Activated CD8-positive, alpha-beta T cell treated with anti-CD3 and anti-CD28 coated beads for 36 hours (primary cell): ENCODE data around the gene CYBA. TPM values are rescaled to one million over a fixed set of nuclear protein-coding genes. Genes with fewer than 3 reads are reported as not detected.

ENCODE experiments used
- ATAC-seq: fragments of 200-7000 bp; cut with Tn5 transposase; one replicate; pipeline ENCODE4 v1.10.0; 2021; ENCODE audit warnings: mild to moderate bottlenecking, moderate library complexity
- CTCF ChIA-PET: fragments of 350-600 bp; sonication (Branson Sonifier 250); formaldehyde crosslinking; loops from one replicate; lab custom pipeline; 2021; ENCODE audit warnings: antibody characterized with exemption; lab: Charles Lee
- POLR2A ChIA-PET: fragments of 350-600 bp; sonication (Branson Sonifier 250); formaldehyde crosslinking; loops from one replicate; lab custom pipeline; 2021; ENCODE audit warnings: antibody characterized with exemption; lab: Charles Lee
- DNase-seq: peaks from one replicate; pipeline ENCODE4 v3.0.0-alpha.2; 2020
- H3K27ac Mint-ChIP-seq: one replicate; pipeline ENCODE4 v1.8.0; 2021; ENCODE audit warnings: mild to moderate bottlenecking, mixed read lengths
- H3K27me3 Mint-ChIP-seq: one replicate; pipeline ENCODE4 v1.8.0; 2021; ENCODE audit warnings: mixed read lengths
- H3K36me3 Mint-ChIP-seq: one replicate; pipeline ENCODE4 v1.8.0; 2021; ENCODE audit warnings: low read depth, mixed read lengths
- H3K4me1 Mint-ChIP-seq: one replicate; pipeline ENCODE4 v1.8.0; 2021; ENCODE audit warnings: low read depth, mixed read lengths
- H3K4me3 Mint-ChIP-seq: one replicate; pipeline ENCODE4 v1.8.0; 2021; ENCODE audit warnings: mild to moderate bottlenecking, moderate library complexity, mixed read lengths
- H3K9me3 Mint-ChIP-seq: one replicate; pipeline ENCODE4 v1.8.0; 2021; ENCODE audit warnings: mixed read lengths
- intact Hi-C: fragments of 100-400 bp; cut with micrococcal nuclease; formaldehyde crosslinking; loops from one replicate; pipeline ENCODE4 v1.10.0; 2022
- total RNA-seq, 2 experiments: library from RNA; stranded (reverse); gene quantifications; one replicate each; pipeline ENCODE4 v1.2.3, GENCODE V29; 2021
- TF ChIP-seq, protein P1 (sequence below): fragments of 200-600 bp; IDR thresholded peaks from one replicate; pipeline ENCODE4 v1.8.0; 2022; ENCODE audit warnings: antibody characterized with exemption, mild to moderate bottlenecking

CYBA gene
- total RNA-seq, 2 experiments from 2014 or later, result 230 to 236 TPM

DNA sequence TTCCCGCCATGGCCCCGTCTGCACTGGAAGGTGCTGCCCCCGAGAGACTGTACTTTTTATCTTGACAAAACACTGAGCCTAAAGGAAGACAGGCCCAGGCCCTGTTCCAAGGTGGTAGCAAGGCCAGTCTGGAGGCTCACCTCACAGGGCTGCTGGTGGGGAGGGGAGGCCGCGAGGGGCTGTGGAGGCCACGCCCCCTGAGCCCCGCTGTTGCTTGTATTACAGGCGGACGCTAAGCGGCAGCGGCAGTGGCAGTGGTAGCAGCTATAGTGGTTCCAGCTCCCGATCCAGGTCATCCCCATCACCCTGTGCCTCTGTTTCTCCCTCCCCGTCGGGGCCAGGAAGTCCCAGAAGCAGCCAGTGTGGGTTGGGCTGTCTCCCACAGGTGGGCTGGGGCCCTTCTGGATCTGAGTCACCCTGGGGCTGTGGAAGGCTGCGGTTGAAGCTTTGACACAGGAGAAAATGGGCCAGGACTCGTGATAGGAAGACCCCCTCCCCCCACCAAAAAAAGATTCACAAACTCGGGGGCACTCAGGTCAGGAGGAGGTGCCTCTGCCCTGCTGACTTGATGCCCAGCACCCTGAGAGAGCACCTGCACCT, 25.8 kb downstream of the CYBA start:
- intact Hi-C loops, result no loop called here
- POLR2A ChIA-PET, result interaction anchor here (1.0 kb wide), 1 partner anchor 12 kb away, joined by 3 read pairs; no protein-coding TSS in a partner anchor
- ATAC-seq, result no peak
- TF ChIP-seq, protein P1, sequence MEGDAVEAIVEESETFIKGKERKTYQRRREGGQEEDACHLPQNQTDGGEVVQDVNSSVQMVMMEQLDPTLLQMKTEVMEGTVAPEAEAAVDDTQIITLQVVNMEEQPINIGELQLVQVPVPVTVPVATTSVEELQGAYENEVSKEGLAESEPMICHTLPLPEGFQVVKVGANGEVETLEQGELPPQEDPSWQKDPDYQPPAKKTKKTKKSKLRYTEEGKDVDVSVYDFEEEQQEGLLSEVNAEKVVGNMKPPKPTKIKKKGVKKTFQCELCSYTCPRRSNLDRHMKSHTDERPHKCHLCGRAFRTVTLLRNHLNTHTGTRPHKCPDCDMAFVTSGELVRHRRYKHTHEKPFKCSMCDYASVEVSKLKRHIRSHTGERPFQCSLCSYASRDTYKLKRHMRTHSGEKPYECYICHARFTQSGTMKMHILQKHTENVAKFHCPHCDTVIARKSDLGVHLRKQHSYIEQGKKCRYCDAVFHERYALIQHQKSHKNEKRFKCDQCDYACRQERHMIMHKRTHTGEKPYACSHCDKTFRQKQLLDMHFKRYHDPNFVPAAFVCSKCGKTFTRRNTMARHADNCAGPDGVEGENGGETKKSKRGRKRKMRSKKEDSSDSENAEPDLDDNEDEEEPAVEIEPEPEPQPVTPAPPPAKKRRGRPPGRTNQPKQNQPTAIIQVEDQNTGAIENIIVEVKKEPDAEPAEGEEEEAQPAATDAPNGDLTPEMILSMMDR, result no peak
- H3K27me3 Mint-ChIP-seq, result no peaks in the 10 kb centered on the region
- H3K4me1 Mint-ChIP-seq, result peaks cover 12% of the 10 kb centered on the region
- no peak overlapping the region for H3K4me3 Mint-ChIP-seq
- DNase-seq, result no peak
- CTCF ChIA-PET, result interaction anchor here (1.3 kb wide), 1 partner anchor 60 kb away, joined by 3 read pairs; no protein-coding TSS in a partner anchor
- H3K36me3 Mint-ChIP-seq, result peaks cover 33% of the 10 kb centered on the region
- no peak overlapping the region for H3K27ac Mint-ChIP-seq
- no peaks in the 10 kb centered on the region for H3K9me3 Mint-ChIP-seq

DNA sequence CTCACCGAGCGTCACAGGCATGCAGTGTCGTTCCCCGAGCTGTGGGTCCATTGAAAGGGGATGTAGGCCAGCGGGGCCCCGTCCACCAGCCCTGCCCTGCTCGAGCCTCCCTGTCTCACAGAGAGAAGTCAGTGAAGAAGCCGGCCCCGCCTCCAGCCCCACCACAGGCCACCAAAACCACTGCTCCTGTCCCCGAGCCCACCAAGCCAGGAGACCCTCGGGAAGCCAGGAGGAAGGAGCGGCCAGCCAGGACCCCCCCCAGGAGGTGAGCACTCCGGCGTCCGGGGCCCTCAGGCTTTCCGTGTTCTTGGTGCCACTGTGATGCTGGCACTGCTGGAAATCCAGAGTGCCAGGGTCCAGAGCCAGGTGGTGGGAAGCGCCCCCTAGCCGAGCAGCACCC, 26.4 kb downstream of the CYBA start:
- Mint-ChIP-seq H3K4me3 (no peak overlapping the region), H3K9me3 (no peaks in the 10 kb centered on the region), H3K27ac (no peak overlapping the region), H3K4me1 (peaks cover 18% of the 10 kb centered on the region), H3K36me3 (peaks cover 39% of the 10 kb centered on the region), H3K27me3 (no peaks in the 10 kb centered on the region)
- intact Hi-C loops, result no loop called here
- DNase-seq (no peak), ATAC-seq (no peak)
- TF ChIP-seq, protein P1, result no peak
- POLR2A ChIA-PET, result interaction anchor here (1.0 kb wide), 1 partner anchor 12 kb away, joined by 3 read pairs; no protein-coding TSS in a partner anchor
- CTCF ChIA-PET, result interaction anchor here (1.3 kb wide), 1 partner anchor 61 kb away, joined by 3 read pairs; no protein-coding TSS in a partner anchor

DNA sequence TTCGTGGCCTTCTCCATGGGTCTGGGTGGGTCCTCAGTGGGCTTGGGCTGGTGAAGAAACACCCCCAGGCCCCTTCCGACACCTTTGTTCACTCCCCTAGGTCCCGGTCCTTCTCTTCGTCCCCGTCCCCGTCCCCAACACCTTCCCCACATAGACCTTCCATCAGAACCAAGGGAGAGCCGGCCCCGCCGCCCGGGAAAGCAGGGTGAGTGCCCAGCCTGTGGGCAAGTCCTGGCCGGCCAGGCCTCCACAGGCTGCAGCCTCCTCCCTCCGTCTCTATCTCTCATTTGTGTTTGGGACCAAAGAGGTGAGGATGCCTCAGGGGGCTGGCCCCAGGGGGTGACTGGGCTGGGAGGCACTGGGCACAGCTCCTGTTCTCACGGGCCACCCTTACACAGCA, 27.0 kb downstream of the CYBA start:
- Mint-ChIP-seq H3K4me1 (peaks cover 24% of the 10 kb centered on the region), H3K27me3 (no peaks in the 10 kb centered on the region), H3K4me3 (no peak overlapping the region), H3K36me3 (peaks cover 41% of the 10 kb centered on the region), H3K9me3 (no peaks in the 10 kb centered on the region), H3K27ac (no peak overlapping the region)
- DNase-seq (no peak), ATAC-seq (no peak)
- TF ChIP-seq, protein P1, result no peak
- CTCF ChIA-PET, result no interaction called here
- intact Hi-C loops, result no loop called here
- POLR2A ChIA-PET, result no interaction called here

DNA sequence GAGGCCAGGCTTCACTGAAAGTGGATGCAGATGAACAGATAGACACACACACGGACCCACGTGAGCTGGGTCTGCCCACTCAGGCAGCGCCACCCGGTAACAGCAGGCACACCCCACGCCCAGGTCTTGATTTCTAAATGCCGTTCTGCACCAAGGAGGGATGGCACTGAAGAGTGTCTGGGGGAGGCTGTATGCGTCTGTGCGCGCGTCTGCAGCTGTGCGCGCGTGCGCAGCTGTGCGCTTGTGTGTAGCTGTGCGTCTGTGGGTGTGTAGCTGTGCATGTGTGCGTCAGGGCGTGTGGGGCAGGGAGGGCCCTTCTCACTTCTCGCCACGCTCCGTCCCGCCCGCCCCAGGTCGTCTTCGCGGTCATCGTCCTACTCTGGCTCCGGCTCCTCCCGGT, 28.0 kb downstream of the CYBA start:
- no peaks in the 10 kb centered on the region for H3K9me3 Mint-ChIP-seq
- DNase-seq (no peak), ATAC-seq (no peak)
- H3K27me3 Mint-ChIP-seq, result no peaks in the 10 kb centered on the region
- no peak overlapping the region for H3K4me3 Mint-ChIP-seq
- CTCF ChIA-PET, result no interaction called here
- H3K4me1 Mint-ChIP-seq, result peaks cover 25% of the 10 kb centered on the region
- H3K36me3 Mint-ChIP-seq, result peaks cover 41% of the 10 kb centered on the region
- TF ChIP-seq, protein P1, result no peak
- POLR2A ChIA-PET, result no interaction called here
- no peak overlapping the region for H3K27ac Mint-ChIP-seq
- intact Hi-C loops, result no loop called here

DNA sequence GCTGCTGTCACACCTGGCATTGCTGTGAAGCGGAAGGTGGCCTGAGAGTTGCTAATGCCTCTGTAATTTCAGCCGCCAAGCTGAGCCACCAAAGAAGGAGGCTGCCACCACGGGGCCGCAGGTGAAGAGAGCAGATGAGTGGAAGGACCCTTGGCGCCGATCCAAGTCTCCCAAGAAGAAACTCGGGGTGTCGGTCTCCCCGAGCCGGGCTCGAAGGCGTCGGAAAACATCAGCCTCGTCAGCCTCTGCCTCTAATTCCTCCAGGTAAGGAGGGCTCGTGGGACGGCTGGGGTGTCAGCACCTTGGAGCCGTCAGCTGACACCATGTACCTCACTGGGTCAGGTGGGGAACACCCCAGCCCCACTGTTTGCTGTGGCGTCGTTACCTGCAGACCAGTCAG, 28.7 kb downstream of the CYBA start:
- CTCF ChIA-PET, result no interaction called here
- intact Hi-C loops, result no loop called here
- POLR2A ChIA-PET, result no interaction called here
- no peak overlapping the region for H3K27ac Mint-ChIP-seq
- peaks cover 35% of the 10 kb centered on the region for H3K36me3 Mint-ChIP-seq
- H3K27me3 Mint-ChIP-seq, result no peaks in the 10 kb centered on the region
- DNase-seq (no peak), ATAC-seq (no peak)
- H3K4me1 Mint-ChIP-seq, result peaks cover 25% of the 10 kb centered on the region
- H3K4me3 Mint-ChIP-seq, result no peak overlapping the region
- no peaks in the 10 kb centered on the region for H3K9me3 Mint-ChIP-seq
- TF ChIP-seq, protein P1, result no peak
